Fibroblast of the aortic adventitia (primary cell): ENCODE results near the gene TM9SF3. TPM values are rescaled to one million over a fixed set of nuclear protein-coding genes. Genes with fewer than 3 reads are reported as not detected.

Experiments
- DNase-seq: peaks from one replicate; pipeline ENCODE4 v3.0.0-alpha.2; 2010; ENCODE audit warnings: low read depth
- H3K4me3 ChIP-seq: 2 replicates; pipeline ENCODE4 v1.5.1; 2011; ENCODE audit warnings: low read depth, mild to moderate bottlenecking, control low read depth, low read length, moderate library complexity
- CTCF ChIP-seq: IDR thresholded peaks from 2 replicates; pipeline ENCODE4 v1.5.1; 2011; ENCODE audit warnings: mild to moderate bottlenecking, low read length, control low read depth, inconsistent platforms; ENCODE audit not compliant: insufficient read depth
- total RNA-seq: library from RNA; depleted of rRNA; stranded (reverse); fragments of >200 nt; gene quantifications from 2 replicates; pipeline ENCODE4 v1.2.3, GENCODE V29; 2012; ENCODE audit warnings: low replicate concordance

The TM9SF3 gene
- total RNA-seq, 1 donor, result 120 TPM

DNA sequence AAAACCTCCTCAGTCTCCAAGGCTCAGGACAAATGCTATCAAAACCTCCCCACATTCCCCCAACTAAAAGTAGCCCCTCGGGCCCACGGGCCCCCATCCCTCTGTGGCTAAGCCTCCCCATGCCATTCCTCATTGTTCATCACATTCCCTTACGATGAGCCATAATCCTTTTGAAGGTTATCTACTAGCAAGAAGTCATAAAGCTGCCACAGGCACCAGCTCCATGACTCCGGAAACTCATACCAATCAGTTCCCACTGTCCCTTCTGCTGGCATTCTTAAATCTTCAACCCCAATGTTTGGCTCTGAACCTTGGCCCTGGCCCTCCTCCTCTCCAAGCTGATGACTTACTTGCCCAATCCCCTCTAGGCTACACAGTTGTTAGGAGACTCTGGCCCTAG, 19.4 kb upstream of the TM9SF3 start:
- DNase-seq, result no peak
- no peak for TF ChIP-seq CTCF
- no peak overlapping the region for H3K4me3 ChIP-seq

DNA sequence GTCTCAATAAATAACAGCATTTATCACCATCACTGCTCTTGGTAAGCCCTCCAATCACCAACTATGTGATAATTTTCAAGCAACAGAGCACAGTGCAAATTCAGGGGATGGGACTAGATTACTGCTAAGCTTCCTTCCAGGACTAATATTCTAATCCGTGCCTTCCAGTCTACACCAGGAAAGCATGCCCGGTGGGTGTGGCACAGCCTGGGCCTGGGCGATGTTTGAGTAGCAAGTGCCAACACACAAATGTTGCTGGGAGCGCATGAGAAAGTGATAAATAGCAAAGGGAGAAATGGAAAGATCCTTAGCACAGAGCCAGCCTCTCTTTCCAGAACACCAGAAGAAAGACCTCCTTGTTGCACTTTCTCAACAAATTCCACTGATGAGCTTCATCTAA, 13.5 kb upstream of the TM9SF3 start:
- H3K4me3 ChIP-seq, result no peak overlapping the region
- no peak for DNase-seq
- TF ChIP-seq CTCF, result no peak

DNA sequence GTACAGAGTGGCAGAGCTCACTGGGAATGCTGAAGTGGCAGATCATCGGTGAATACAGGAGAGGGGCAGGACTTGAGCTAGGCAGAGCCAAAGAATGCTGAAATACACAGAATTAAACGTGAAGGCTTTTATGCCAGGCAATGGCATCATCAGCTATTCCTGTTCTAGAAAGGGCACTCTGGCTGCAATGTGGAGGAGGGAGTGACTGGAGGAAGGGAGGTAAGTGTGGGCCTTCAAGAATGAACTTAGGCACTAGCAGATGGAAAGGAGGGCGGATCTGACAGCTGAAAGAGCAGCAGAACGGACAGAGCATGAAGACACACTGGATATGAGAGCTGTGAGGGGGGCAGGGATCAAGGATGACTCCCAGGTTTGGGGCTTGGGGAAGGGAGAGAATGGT, 12.0 kb upstream of the TM9SF3 start:
- DNase-seq, result no peak
- no peak for TF ChIP-seq CTCF
- no peak overlapping the region for H3K4me3 ChIP-seq

DNA sequence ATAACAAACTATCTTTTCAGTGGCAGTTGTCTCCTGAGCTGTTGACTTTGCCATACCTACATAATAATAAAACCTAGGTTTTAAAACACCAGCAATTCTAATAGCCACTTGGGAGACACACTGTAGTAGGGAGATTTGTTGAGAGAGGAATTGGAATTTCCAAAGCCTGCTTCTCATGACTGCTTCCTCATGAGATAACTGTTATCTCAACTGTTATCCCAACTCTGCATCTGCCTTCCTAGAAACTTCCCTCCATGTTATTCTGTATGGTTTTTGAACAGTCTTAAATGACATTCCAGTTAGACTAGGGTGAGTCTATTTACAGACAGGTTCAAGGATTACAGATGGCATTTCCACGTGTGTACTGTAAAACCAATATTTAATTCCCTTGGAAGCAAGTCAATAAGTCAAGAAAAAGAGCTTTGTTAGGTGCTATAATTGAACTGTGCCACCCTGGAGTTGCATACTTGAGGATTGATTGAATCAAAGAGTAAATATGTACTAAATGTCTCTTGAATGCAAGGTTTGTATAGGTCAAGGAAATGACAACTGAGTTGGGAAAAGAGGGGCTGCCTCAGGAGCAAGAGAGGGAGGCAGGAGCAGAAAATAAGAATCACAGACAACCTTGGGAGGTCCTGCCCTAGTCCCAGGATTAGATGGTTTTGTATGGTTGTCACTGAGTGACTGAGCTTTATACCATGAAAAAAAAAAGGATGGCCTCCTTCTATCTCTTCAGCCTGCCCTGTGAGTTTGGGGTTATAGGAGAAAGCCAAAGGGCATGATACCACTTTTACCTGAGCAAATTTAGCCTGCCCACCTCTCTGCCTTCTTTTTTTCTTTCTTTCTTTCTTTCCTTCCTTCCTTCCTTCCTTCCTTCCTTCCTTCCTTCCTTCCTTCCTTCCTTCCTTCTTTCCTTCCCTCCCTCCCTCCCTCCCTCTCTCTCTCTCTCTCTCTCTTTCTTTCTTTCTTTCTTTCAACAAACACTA, 9.9 kb upstream of the TM9SF3 start:
- H3K4me3 ChIP-seq, result no peak overlapping the region
- DNase-seq, result no peak
- no peak for TF ChIP-seq CTCF

- no peak for TF ChIP-seq CTCF
These were observed 8.9 kb upstream of the TM9SF3 start for GRCh38 chr10:96595741-96596140.

DNA sequence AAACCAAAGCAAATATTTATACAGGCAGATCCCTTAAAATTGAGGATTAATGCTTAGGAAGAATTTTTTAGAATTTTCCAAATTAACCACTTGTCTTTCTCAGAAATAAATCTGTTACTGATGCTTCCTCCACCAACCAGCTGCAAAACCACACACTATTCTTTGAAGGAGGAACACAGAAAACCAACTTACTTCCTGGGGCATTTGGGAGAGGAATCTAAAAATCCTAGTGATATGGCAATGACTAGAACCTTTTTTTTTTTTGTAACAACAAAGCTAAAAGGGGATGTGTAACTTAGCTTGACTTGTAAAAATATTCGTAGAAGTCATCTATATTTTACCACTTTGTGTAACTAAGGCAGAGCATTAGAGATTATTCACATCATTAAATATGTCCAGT, 5.1 kb upstream of the TM9SF3 start:
- H3K4me3 ChIP-seq, result no peak overlapping the region
- no peak for DNase-seq
- no peak for TF ChIP-seq CTCF

More at GRCh38 chr10:96595741-96596140, 8.9 kb upstream of the TM9SF3 start:
- no peak overlapping the region for H3K4me3 ChIP-seq
- no peak for DNase-seq
